Endothelial cell of umbilical vein (primary cell): ENCODE results near the gene BMAL2. TPM values are rescaled to one million over a fixed set of nuclear protein-coding genes. Genes with fewer than 3 reads are reported as not detected.

Experiments
- BruUV-seq: library from RNA; stranded (reverse); fragments of 400-500 nt; replicated peaks from 2 replicates; lab custom pipeline; 2021; lab: Mats Ljungman, UMichigan
- CTCF ChIA-PET: fragments of 300-600, 350-600 bp; sonication (Branson Sonifier 250); formaldehyde crosslinking; loops from one replicate; lab custom pipeline; 2021; ENCODE audit warnings: antibody characterized with exemption, inconsistent platforms; lab: Charles Lee
- POLR2A ChIA-PET: fragments of 300-600, 350-600 bp; sonication (Branson Sonifier 250); formaldehyde crosslinking; loops from one replicate; lab custom pipeline; 2021; ENCODE audit warnings: antibody characterized with exemption, inconsistent platforms; lab: Charles Lee
- DNase-seq: peaks from one replicate; pipeline ENCODE4 v3.0.0-alpha.2; 2011; ENCODE audit warnings: low read depth, low spot score
- FAIRE-seq: peaks from 2 replicates; lab custom pipeline; 2011; peaks lifted over from hg19 to GRCh38; lab: Jason Lieb, UNC
- H2AFZ ChIP-seq: 2 replicates; pipeline ENCODE4 v1.6.0; 2012; ENCODE audit warnings: low read depth, low read length, control low read depth, inconsistent platforms
- H3K27ac ChIP-seq: 2 replicates; pipeline ENCODE4 v1.5.1; 2011; ENCODE audit warnings: low read depth, mild to moderate bottlenecking, control low read depth, low read length, moderate library complexity; ENCODE audit not compliant: insufficient read depth
- H3K27me3 ChIP-seq, 2 experiments: 2 replicates each; pipeline versions ENCODE4 v1.6.0 to v1.6.1; 2011; ENCODE audit warnings: low read length in 2 of 2, mixed read lengths in 1 of 2; ENCODE audit not compliant: control insufficient read depth in 2 of 2, insufficient read depth in 2 of 2
- H3K36me3 ChIP-seq, 2 experiments: 2 replicates in 1 of 2; 3 replicates in 1 of 2; pipeline ENCODE4 v1.5.1; 2011; ENCODE audit warnings: low read length in 2 of 2, mild to moderate bottlenecking in 1 of 2, moderate library complexity in 1 of 2; ENCODE audit not compliant: control insufficient read depth in 2 of 2, insufficient read depth in 2 of 2; ENCODE audit errors: extremely low read depth in 1 of 2
- H3K4me1 ChIP-seq: 3 replicates; pipeline ENCODE4 v1.5.1; 2011; ENCODE audit warnings: mild to moderate bottlenecking, low read length; ENCODE audit not compliant: control insufficient read depth, insufficient read depth; ENCODE audit errors: extremely low read depth
- H3K4me2 ChIP-seq: 2 replicates; pipeline ENCODE4 v1.6.1; 2011; ENCODE audit warnings: low read length, control low read depth, mixed read lengths; ENCODE audit not compliant: insufficient read depth
- H3K4me3 ChIP-seq, 3 experiments: fragments of 200-600 bp in 1 of 3; sonication (generic), shearing (Covaris generic) in 1 of 3; replicated peaks in 1 of 3; 2 replicates each; pipeline ENCODE4 v1.5.1; 2011 to 2016; ENCODE audit warnings: control low read depth in 3 of 3, low read length in 3 of 3, mild to moderate bottlenecking in 2 of 3, inconsistent platforms in 1 of 3, low read depth in 1 of 3, moderate library complexity in 1 of 3; ENCODE audit not compliant: insufficient read depth in 1 of 3
- H3K79me2 ChIP-seq: 2 replicates; pipeline ENCODE4 v1.6.0; 2012; ENCODE audit warnings: low read length, inconsistent platforms; ENCODE audit not compliant: control insufficient read depth, insufficient read depth
- H3K9ac ChIP-seq: replicated peaks from 2 replicates; pipeline ENCODE3; 2011; ENCODE audit warnings: low read length, control low read depth; ENCODE audit not compliant: insufficient read depth; ENCODE audit errors: extremely low read depth
- H3K9me1 ChIP-seq: replicated peaks from 3 replicates; pipeline ENCODE4 v1.6.0; 2011; ENCODE audit warnings: mild to moderate bottlenecking, low read length; ENCODE audit not compliant: control insufficient read depth, insufficient read depth; ENCODE audit errors: extremely low read depth
- H3K9me3 ChIP-seq: replicated peaks from 2 replicates; pipeline ENCODE4 v1.5.1; 2012; ENCODE audit warnings: low read length, inconsistent platforms; ENCODE audit not compliant: control insufficient read depth, insufficient read depth
- H4K20me1 ChIP-seq: replicated peaks from 2 replicates; pipeline ENCODE3; 2011; ENCODE audit warnings: mild to moderate bottlenecking, low read length; ENCODE audit not compliant: control insufficient read depth, insufficient read depth; ENCODE audit errors: extremely low read depth
- EZH2 ChIP-seq: IDR thresholded peaks from 2 replicates; pipeline ENCODE4 v1.6.1; 2012; ENCODE audit warnings: borderline replicate concordance, low read depth, mild to moderate bottlenecking, moderate library complexity, low read length, inconsistent platforms; ENCODE audit not compliant: severe bottlenecking
- FOS ChIP-seq: IDR thresholded peaks from 2 replicates; pipeline ENCODE4 v1.6.1; 2011; ENCODE audit warnings: mild to moderate bottlenecking, low read length, moderate library complexity, borderline replicate concordance; ENCODE audit not compliant: insufficient read depth
- GATA2 ChIP-seq: IDR thresholded peaks from 2 replicates; pipeline ENCODE4 v1.7.0; 2011; ENCODE audit warnings: low read depth, mild to moderate bottlenecking, moderate library complexity, mixed read lengths, low read length; ENCODE audit not compliant: insufficient read length, insufficient read depth
- JUN ChIP-seq: IDR thresholded peaks from 2 replicates; pipeline ENCODE4 v1.6.1; 2011; ENCODE audit warnings: borderline replicate concordance, low read depth; ENCODE audit not compliant: insufficient read length, insufficient read depth
- MYC ChIP-seq: IDR thresholded peaks from one replicate; pipeline ENCODE4 v1.6.1; 2011; ENCODE audit warnings: mild to moderate bottlenecking, low read depth, low read length
- POLR2A ChIP-seq: IDR thresholded peaks from 2 replicates; pipeline ENCODE4 v1.6.1; 2012; ENCODE audit warnings: low read depth, mild to moderate bottlenecking, control low read depth, low read length
- POLR2AphosphoS5 ChIP-seq: IDR thresholded peaks from 2 replicates; pipeline ENCODE4 v1.6.1; 2012; ENCODE audit warnings: low read depth, mild to moderate bottlenecking, control low read depth, low read length, moderate library complexity; ENCODE audit not compliant: insufficient read depth
- dilution Hi-C: fragments of 300-500 bp; cut with MboI; formaldehyde crosslinking; loops from one replicate; pipeline ENCODE4 v1.15.0; 2019; ENCODE audit warnings: low sequenced_read_pairs; ENCODE audit not compliant: extremely low pct_ligation_motif_present
- intact Hi-C: fragments of 100-400 bp; cut with micrococcal nuclease; formaldehyde crosslinking; loops from one replicate; pipeline ENCODE4 v1.10.0; 2022
- polyA plus RNA-seq, 4 experiments: library from polyadenylated mRNA; depleted of rRNA in 3 of 4; stranded (reverse) in 3 of 4; unstranded in 1 of 4; fragments of >200 nt; gene quantifications; 2 replicates each; pipeline versions ENCODE4 v1.2.1 to v1.2.3, GENCODE V29; 2011 to 2012; ENCODE audit warnings: missing spikeins in 1 of 4
- total RNA-seq: library from RNA; stranded (reverse); gene quantifications from 2 replicates; pipeline ENCODE4 v1.2.3, GENCODE V29; 2021
- TF ChIP-seq, protein P1 (sequence below): IDR thresholded peaks from 2 replicates; pipeline ENCODE4 v1.6.1; 2011; ENCODE audit not compliant: insufficient read depth, insufficient read length
- TF ChIP-seq, protein P2 (sequence below), 2 donors: IDR thresholded peaks; 1 replicate in 1 of 2; 2 replicates in 1 of 2; pipeline ENCODE4 v1.5.1; 2011; ENCODE audit warnings: low read length in 2 of 2, mild to moderate bottlenecking in 2 of 2, moderate library complexity in 2 of 2, control low read depth in 1 of 2, inconsistent platforms in 1 of 2, low read depth in 1 of 2; ENCODE audit not compliant: insufficient read depth in 1 of 2; ENCODE audit errors: extremely low read depth in 1 of 2

Gene BMAL2
- total and polyA plus RNA-seq, 2 donors (not counting 3 experiments of a cell fraction or from before 2014, with no cell fraction given), result 5.9 to 33.3 TPM

DNA sequence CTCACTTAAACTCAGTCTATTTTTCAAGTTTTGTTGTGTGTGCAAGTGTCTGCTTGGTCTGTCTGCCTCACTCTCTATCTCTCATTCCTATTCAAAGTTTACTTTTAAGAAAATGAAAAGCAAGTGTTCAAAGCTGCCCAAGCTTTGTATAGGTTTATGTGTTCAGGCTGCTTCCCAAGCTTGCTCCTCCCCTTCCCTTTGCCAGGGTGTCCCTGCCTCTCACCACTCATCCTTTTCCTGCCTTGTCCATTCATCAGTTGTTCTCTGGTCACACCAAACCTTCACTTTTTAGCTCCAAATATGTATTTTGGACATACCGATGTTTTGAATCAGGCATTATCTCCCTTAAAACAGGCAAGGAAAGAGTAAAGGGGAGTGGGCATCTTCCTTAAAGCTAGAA is 47.2 kb upstream of the BMAL2 start:
- no peaks in the 10 kb centered on the region for H3K27me3 ChIP-seq
- dilution Hi-C loops (no loop called here), intact Hi-C loops (loop anchor here (2.0 kb wide), 1 partner anchor 41 kb away; the partner anchor contains the start of gene STK38L)
- peaks cover 2% of the 10 kb centered on the region for H3K79me2 ChIP-seq
- H3K9me3 ChIP-seq, result no peaks in the 10 kb centered on the region
- no peak overlapping the region for H3K4me3 ChIP-seq
- CTCF ChIA-PET, result interaction anchor here (0.6 to 2.1 kb wide), 8 partner anchors 11 to 332 kb away, joined by 3 to 9 read pairs (median 5); partner anchors contain the start of gene STK38L
- DNase-seq, result peak; percentile 57
- POLR2A ChIA-PET, result no interaction called here
- peak overlapping the region; percentile 92 for H3K4me2 ChIP-seq
- no peaks in the 10 kb centered on the region for H3K36me3 ChIP-seq
- peaks cover 43% of the 10 kb centered on the region for H3K4me1 ChIP-seq
- H3K9ac ChIP-seq, result peak overlapping the region; percentile 57
- peak; percentile 37 for FAIRE-seq
- H2AFZ ChIP-seq, result no peak overlapping the region
- H3K9me1 ChIP-seq, result no peaks in the 10 kb centered on the region
- TF ChIP-seq JUN, result no peak
- TF ChIP-seq, protein P1, sequence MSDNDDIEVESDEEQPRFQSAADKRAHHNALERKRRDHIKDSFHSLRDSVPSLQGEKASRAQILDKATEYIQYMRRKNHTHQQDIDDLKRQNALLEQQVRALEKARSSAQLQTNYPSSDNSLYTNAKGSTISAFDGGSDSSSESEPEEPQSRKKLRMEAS, result no peak
- TF ChIP-seq FOS, result no peak
- TF ChIP-seq, protein P2, sequence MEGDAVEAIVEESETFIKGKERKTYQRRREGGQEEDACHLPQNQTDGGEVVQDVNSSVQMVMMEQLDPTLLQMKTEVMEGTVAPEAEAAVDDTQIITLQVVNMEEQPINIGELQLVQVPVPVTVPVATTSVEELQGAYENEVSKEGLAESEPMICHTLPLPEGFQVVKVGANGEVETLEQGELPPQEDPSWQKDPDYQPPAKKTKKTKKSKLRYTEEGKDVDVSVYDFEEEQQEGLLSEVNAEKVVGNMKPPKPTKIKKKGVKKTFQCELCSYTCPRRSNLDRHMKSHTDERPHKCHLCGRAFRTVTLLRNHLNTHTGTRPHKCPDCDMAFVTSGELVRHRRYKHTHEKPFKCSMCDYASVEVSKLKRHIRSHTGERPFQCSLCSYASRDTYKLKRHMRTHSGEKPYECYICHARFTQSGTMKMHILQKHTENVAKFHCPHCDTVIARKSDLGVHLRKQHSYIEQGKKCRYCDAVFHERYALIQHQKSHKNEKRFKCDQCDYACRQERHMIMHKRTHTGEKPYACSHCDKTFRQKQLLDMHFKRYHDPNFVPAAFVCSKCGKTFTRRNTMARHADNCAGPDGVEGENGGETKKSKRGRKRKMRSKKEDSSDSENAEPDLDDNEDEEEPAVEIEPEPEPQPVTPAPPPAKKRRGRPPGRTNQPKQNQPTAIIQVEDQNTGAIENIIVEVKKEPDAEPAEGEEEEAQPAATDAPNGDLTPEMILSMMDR (IDR thresholded peaks at IDR 0.05; ENCODE audit: extremely low read depth in 1 of 2, insufficient read depth in 1 of 2, low read depth in 1 of 2, low read length in 2 of 2), result no peak
- no peak for TF ChIP-seq POLR2A
- TF ChIP-seq POLR2AphosphoS5, result no peak
- no peak for TF ChIP-seq GATA2
- TF ChIP-seq MYC, result no peak
- TF ChIP-seq EZH2, result no peak
- peak overlapping the region; percentile 86 for H3K27ac ChIP-seq
- BruUV-seq, result no TSS peak
- H4K20me1 ChIP-seq, result no peaks in the 10 kb centered on the region
